ENCODE data around the gene AGBL4. TPM values are rescaled to one million over a fixed set of nuclear protein-coding genes. Genes with fewer than 3 reads are reported as not detected.

The AGBL4 gene
- total and polyA plus RNA-seq, 2 of the 4 experiments (the other 2 are of a cell fraction), result not detected

DNA sequence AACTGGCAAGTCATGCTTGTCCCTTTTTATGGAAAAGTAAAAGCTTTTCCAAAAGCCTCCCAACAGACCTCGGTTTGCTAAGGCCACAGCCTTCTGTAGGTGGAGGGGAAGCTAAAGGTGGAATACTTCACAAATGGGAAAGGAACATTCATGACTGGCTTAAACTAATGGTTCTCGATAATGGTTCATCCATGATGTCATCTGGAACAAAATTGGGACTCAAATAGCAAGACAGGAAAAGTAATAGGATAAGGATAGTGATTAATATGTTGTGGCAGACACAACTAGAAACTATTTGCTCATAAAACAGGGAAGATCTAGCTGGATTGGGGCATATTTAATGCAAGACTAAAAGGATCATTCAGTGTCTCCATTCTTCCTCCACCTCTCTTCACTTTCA lies 1535.0 kb downstream of the AGBL4 start:
- Histone ChIP-seq H3K9me3 (ENCODE audit: control insufficient read depth, insufficient read depth, low read length) (no peaks in the 10 kb centered on the region), H4K5ac (ENCODE audit: low read depth, low read length) (no peak overlapping the region), H3K79me1 (ENCODE audit: low read depth in 1 of 2, low read length in 2 of 2) (no peaks in the 10 kb centered on the region), H3K9me1 (ENCODE audit: insufficient read depth, low read length) (peaks cover 2% of the 10 kb centered on the region; the same call in 1 of the 2 replicates), H3K9ac (ENCODE audit: low read depth, low read length) (no peak overlapping the region), H2BK15ac (ENCODE audit: low read depth, low read length) (no peak overlapping the region), H3K4ac (ENCODE audit: low read depth, low read length) (no peak overlapping the region), H3K56ac (ENCODE audit: extremely low read depth, insufficient read depth, low read length) (no peak overlapping the region), H3K4me2 (ENCODE audit: low read depth, low read length) (no peak overlapping the region), H4K91ac (ENCODE audit: insufficient read depth, low read depth, low read length) (no peak overlapping the region), H3K18ac (ENCODE audit: low read depth, low read length) (no peak overlapping the region), H2AK9ac (replicated peaks; ENCODE audit: low read depth, low read length, poor library complexity) (no peak overlapping the region), H3K23ac (ENCODE audit: low read depth, low read length) (no peak overlapping the region), H3K4me3 (ENCODE audit: insufficient read depth, low read depth, low read length) (no peak overlapping the region), H4K20me1 (ENCODE audit: insufficient read depth, low read length) (no peaks in the 10 kb centered on the region), H2BK20ac (ENCODE audit: low read depth, low read length) (no peak overlapping the region), H3K27me3 (ENCODE audit: control insufficient read depth, insufficient read depth, low read length) (0 out of 2 replicates have a peak, but pooled peaks cover 2% of the 10 kb centered on the region), H2BK120ac (ENCODE audit: low read depth, low read length) (no peak overlapping the region), H3K4me1 (ENCODE audit: control insufficient read depth, insufficient read depth, low read length) (peaks cover 8% of the 10 kb centered on the region; the same call in 1 of the 2 replicates), H2BK5ac (ENCODE audit: low read depth, low read length, poor library complexity, severe bottlenecking) (no peak overlapping the region), H3K27ac (ENCODE audit: insufficient read depth, low read length) (no peak overlapping the region), H4K8ac (ENCODE audit: low read depth in 2 of 2, low read length in 2 of 2) (no peak overlapping the region), H2AK5ac (ENCODE audit: low read depth, low read length) (no peak overlapping the region), H3K36me3 (ENCODE audit: control insufficient read depth, insufficient read depth, low read length) (no peaks in the 10 kb centered on the region), H3K14ac (replicated peaks; ENCODE audit: low read depth, low read length) (no peak overlapping the region), H2AFZ (replicated peaks; ENCODE audit: low read length, poor library complexity) (no peak overlapping the region)
- CTCF ChIA-PET, result no interaction called here
- TF ChIP-seq MXI1 (IDR thresholded peaks at IDR 0.05; ENCODE audit: borderline replicate concordance, low read depth, low read length), result no peak
- TF ChIP-seq MAFK (IDR thresholded peaks at IDR 0.05; ENCODE audit: low read depth, low read length), result no peak
- TF ChIP-seq POLR2A (IDR thresholded peaks at IDR 0.05; ENCODE audit: low read depth, low read length), result no peak
- TF ChIP-seq CEBPB (IDR thresholded peaks at IDR 0.05; ENCODE audit: low read depth, low read length), result no peak
- no peak for TF ChIP-seq BHLHE40 (IDR thresholded peaks at IDR 0.05; ENCODE audit: low read depth, low read length)
- no peak for TF ChIP-seq RCOR1 (IDR thresholded peaks at IDR 0.05; ENCODE audit: insufficient replicate concordance, low read length)
- TF ChIP-seq RAD21 (IDR thresholded peaks at IDR 0.05; ENCODE audit: low read length), result no peak
- TF ChIP-seq CHD1 (IDR thresholded peaks at IDR 0.05; ENCODE audit: low read depth, low read length), result no peak
- no peak for TF ChIP-seq CTCF (conservative IDR thresholded peaks at IDR 0.05; ENCODE audit: low read depth, low read length)
- no peak for TF ChIP-seq NFE2L2 (IDR thresholded peaks at IDR 0.05; ENCODE audit: low read depth, low read length)
- TF ChIP-seq RFX5 (IDR thresholded peaks at IDR 0.05; ENCODE audit: low read depth, low read length), result no peak
- TF ChIP-seq, protein P1, sequence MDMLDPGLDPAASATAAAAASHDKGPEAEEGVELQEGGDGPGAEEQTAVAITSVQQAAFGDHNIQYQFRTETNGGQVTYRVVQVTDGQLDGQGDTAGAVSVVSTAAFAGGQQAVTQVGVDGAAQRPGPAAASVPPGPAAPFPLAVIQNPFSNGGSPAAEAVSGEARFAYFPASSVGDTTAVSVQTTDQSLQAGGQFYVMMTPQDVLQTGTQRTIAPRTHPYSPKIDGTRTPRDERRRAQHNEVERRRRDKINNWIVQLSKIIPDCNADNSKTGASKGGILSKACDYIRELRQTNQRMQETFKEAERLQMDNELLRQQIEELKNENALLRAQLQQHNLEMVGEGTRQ (IDR thresholded peaks at IDR 0.05; ENCODE audit: low read depth, low read length), result no peak
- TF ChIP-seq MAZ (IDR thresholded peaks at IDR 0.05; ENCODE audit: borderline replicate concordance, low read depth, low read length), result no peak
- no peak for TF ChIP-seq SMC3 (IDR thresholded peaks at IDR 0.05; ENCODE audit: low read depth, low read length)
- TF ChIP-seq, protein P2, sequence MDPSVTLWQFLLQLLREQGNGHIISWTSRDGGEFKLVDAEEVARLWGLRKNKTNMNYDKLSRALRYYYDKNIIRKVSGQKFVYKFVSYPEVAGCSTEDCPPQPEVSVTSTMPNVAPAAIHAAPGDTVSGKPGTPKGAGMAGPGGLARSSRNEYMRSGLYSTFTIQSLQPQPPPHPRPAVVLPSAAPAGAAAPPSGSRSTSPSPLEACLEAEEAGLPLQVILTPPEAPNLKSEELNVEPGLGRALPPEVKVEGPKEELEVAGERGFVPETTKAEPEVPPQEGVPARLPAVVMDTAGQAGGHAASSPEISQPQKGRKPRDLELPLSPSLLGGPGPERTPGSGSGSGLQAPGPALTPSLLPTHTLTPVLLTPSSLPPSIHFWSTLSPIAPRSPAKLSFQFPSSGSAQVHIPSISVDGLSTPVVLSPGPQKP (IDR thresholded peaks at IDR 0.05; ENCODE audit: borderline replicate concordance, low read depth, low read length), result no peak
- no peak for TF ChIP-seq FOS (IDR thresholded peaks at IDR 0.05; ENCODE audit: low read depth, low read length)
- POLR2A ChIA-PET (ENCODE audit: unreplicated experiment), result no interaction called here
- ATAC-seq (ENCODE audit: low read depth) (no peak), DNase-seq (no peak)
- WGBS, 2 experiments (ENCODE audit: extremely low coverage in 2 of 2, insufficient read length in 1 of 2), result no CpG with 5 or more reads among the region's 2 CpGs
- dilution Hi-C loops (cut with HindIII; ENCODE audit: low sequenced_read_pairs, unreplicated experiment) (no loop called here), intact Hi-C loops (cut with micrococcal nuclease) (no loop called here), in situ Hi-C loops (cut with MboI; ENCODE audit: low sequenced_read_pairs) (no loop called here)
- no TSS peak for BruUV-seq (replicated peaks)
